ENCODE results near the gene NSUN7.

GRCh38 chr4:40804598-40804997 is 54.8 kb downstream of the NSUN7 start:
- TF ChIP-seq CTCF (IDR thresholded peaks at IDR 0.05): no peak
- TF ChIP-seq POLR2AphosphoS5 (IDR thresholded peaks at IDR 0.05): no peak
- no peak for TF ChIP-seq POLR2A (IDR thresholded peaks at IDR 0.05)
